ENCODE data around the gene TIFAB. TPM values are rescaled to one million over a fixed set of nuclear protein-coding genes. Genes with fewer than 3 reads are reported as not detected.

Gene TIFAB
- polyA plus RNA-seq, 1 donor from 2014 or later, result not detected

GRCh38 chr5:135487839-135488514 is 35.8 kb upstream of the TIFAB start:
- no peaks in the 10 kb centered on the region for H4K20me1 ChIP-seq (ENCODE audit: insufficient read depth)
- TF ChIP-seq TAF1 (IDR thresholded peaks at IDR 0.05; ENCODE audit: low read depth) (no peak), MXI1 (conservative IDR thresholded peaks at IDR 0.05; ENCODE audit: poor library complexity, severe bottlenecking) (no peak), POLR2AphosphoS5 (IDR thresholded peaks at IDR 0.05) (no peak), EZH2 (IDR thresholded peaks at IDR 0.05; ENCODE audit: borderline replicate concordance, insufficient read depth, low read length, poor library complexity, severe bottlenecking) (no peak), CTCF (IDR thresholded peaks at IDR 0.05; ENCODE audit: poor library complexity, severe bottlenecking) (no peak), SMC3 (conservative IDR thresholded peaks at IDR 0.05; ENCODE audit: poor library complexity) (no peak), REST (IDR thresholded peaks at IDR 0.05; ENCODE audit: borderline replicate concordance) (no peak), RAD21 (conservative IDR thresholded peaks at IDR 0.05) (no peak), EP300 (conservative IDR thresholded peaks at IDR 0.05; ENCODE audit: poor library complexity, severe bottlenecking) (no peak)
- no peak overlapping the region for H3K9ac ChIP-seq (ENCODE audit: low read length)
- no peak overlapping the region for H3K4me2 ChIP-seq (ENCODE audit: low read length)
- H3K36me3 ChIP-seq (ENCODE audit: insufficient read depth, low read length), result no peaks in the 10 kb centered on the region
- no peaks in the 10 kb centered on the region for H3K9me2 ChIP-seq (ENCODE audit: insufficient read depth, low read length)
- H3F3A ChIP-seq (ENCODE audit: insufficient read depth, low read length, poor library complexity, severe bottlenecking), result no peaks in the 10 kb centered on the region
- H3K27me3 ChIP-seq (ENCODE audit: insufficient read depth, low read depth, low read length), result peaks cover 56% of the 10 kb centered on the region
- H3K27ac ChIP-seq (ENCODE audit: low read length), result no peak overlapping the region
- H3K79me2 ChIP-seq (replicated peaks; ENCODE audit: insufficient read depth, low read length), result no peaks in the 10 kb centered on the region
- no peaks in the 10 kb centered on the region for H3K9me3 ChIP-seq (ENCODE audit: low read length)
- H2AFZ ChIP-seq (ENCODE audit: low read depth, low read length), result no peak overlapping the region
- peak overlapping the region; percentile 53 for H3K4me3 ChIP-seq (ENCODE audit: low read length)

GRCh38 chr5:135487037-135487395 is 34.9 kb upstream of the TIFAB start:
- H3K27ac ChIP-seq (ENCODE audit: low read length), result no peak overlapping the region
- no peak overlapping the region for H2AFZ ChIP-seq (ENCODE audit: low read depth, low read length)
- TF ChIP-seq TAF1 (IDR thresholded peaks at IDR 0.05; ENCODE audit: low read depth), result no peak
- no peak for TF ChIP-seq REST (IDR thresholded peaks at IDR 0.05; ENCODE audit: borderline replicate concordance)
- no peak for TF ChIP-seq SMC3 (conservative IDR thresholded peaks at IDR 0.05; ENCODE audit: poor library complexity)
- no peak for TF ChIP-seq MXI1 (conservative IDR thresholded peaks at IDR 0.05; ENCODE audit: poor library complexity, severe bottlenecking)
- peaks cover 48% of the 10 kb centered on the region for H3K27me3 ChIP-seq (ENCODE audit: insufficient read depth, low read depth, low read length)
- no peaks in the 10 kb centered on the region for H3F3A ChIP-seq (ENCODE audit: insufficient read depth, low read length, poor library complexity, severe bottlenecking)
- no peaks in the 10 kb centered on the region for H4K20me1 ChIP-seq (ENCODE audit: insufficient read depth)
- no peaks in the 10 kb centered on the region for H3K79me2 ChIP-seq (replicated peaks; ENCODE audit: insufficient read depth, low read length)
- no peak overlapping the region for H3K4me2 ChIP-seq (ENCODE audit: low read length)
- H3K4me3 ChIP-seq (ENCODE audit: low read length), result no peak overlapping the region
- H3K9ac ChIP-seq (ENCODE audit: low read length), result no peak overlapping the region
- H3K9me2 ChIP-seq (ENCODE audit: insufficient read depth, low read length), result no peaks in the 10 kb centered on the region
- no peaks in the 10 kb centered on the region for H3K9me3 ChIP-seq (ENCODE audit: low read length)
- no peaks in the 10 kb centered on the region for H3K36me3 ChIP-seq (ENCODE audit: insufficient read depth, low read length)

All from neural cell (in vitro differentiated cells).